HEK293T (cell line): ENCODE data around the gene MPV17.
"Not testable (repeated sequence)": the region's sequence is repeated elsewhere in the genome, so short reads cannot be mapped to it uniquely, and the experiment has no call there.

Experiments
- CTCF ChIA-PET: fragments of 350-600 bp; formaldehyde crosslinking; extraction: SDS; loops from one replicate; lab custom pipeline; 2021; ENCODE audit warnings: antibody characterized with exemption, inconsistent platforms; lab: Yijun Ruan, JAX
- POLR2A ChIA-PET: fragments of 350-600 bp; formaldehyde crosslinking; extraction: SDS; loops from one replicate; lab custom pipeline; 2020; ENCODE audit warnings: antibody characterized with exemption, inconsistent platforms; lab: Yijun Ruan, JAX
- DNase-seq: peaks from one replicate; pipeline ENCODE4 v3.0.0; 2012; ENCODE audit warnings: mixed read lengths; ENCODE audit errors: extremely low spot score
- ARNT ChIP-seq: fragments of 450-650 bp; IDR thresholded peaks from 2 replicates; pipeline ENCODE4 v1.6.1; 2017; ENCODE audit warnings: mild to moderate bottlenecking
- BHLHE40 ChIP-seq: fragments of 450-650 bp; IDR thresholded peaks from 2 replicates; pipeline ENCODE4 v1.6.1; 2016; ENCODE audit warnings: mild to moderate bottlenecking, moderate library complexity, borderline replicate concordance
- CTBP1 ChIP-seq: fragments of 450-650 bp; IDR thresholded peaks from 2 replicates; pipeline ENCODE4 v1.6.1; 2016; ENCODE audit warnings: borderline replicate concordance
- ELF4 ChIP-seq: fragments of 450-650 bp; IDR thresholded peaks from 2 replicates; pipeline ENCODE4 v1.6.1; 2017; ENCODE audit warnings: antibody characterized with exemption
- FOXA1 ChIP-seq: fragments of 450-650 bp; IDR thresholded peaks from 2 replicates; pipeline ENCODE4 v1.6.1; 2016; ENCODE audit warnings: mild to moderate bottlenecking
- FOXK2 ChIP-seq: fragments of 450-650 bp; IDR thresholded peaks from 2 replicates; pipeline ENCODE4 v1.6.1; 2016; ENCODE audit warnings: mild to moderate bottlenecking
- FOXM1 ChIP-seq: fragments of 450-650 bp; IDR thresholded peaks from 2 replicates; pipeline ENCODE4 v1.6.1; 2017; ENCODE audit warnings: mild to moderate bottlenecking, borderline replicate concordance
- HDGF ChIP-seq: fragments of 450-650 bp; IDR thresholded peaks from 2 replicates; pipeline ENCODE4 v1.6.1; 2017; ENCODE audit warnings: antibody characterized with exemption, borderline replicate concordance
- L3MBTL2 ChIP-seq: fragments of 450-650 bp; conservative IDR thresholded peaks from 2 replicates; pipeline ENCODE4 v1.6.1; 2016; ENCODE audit warnings: mild to moderate bottlenecking
- LEF1 ChIP-seq: fragments of 450-650 bp; IDR thresholded peaks from 2 replicates; pipeline ENCODE4 v1.6.1; 2017; ENCODE audit warnings: mild to moderate bottlenecking, borderline replicate concordance
- NFRKB ChIP-seq: fragments of 450-650 bp; IDR thresholded peaks from 2 replicates; pipeline ENCODE4 v1.6.1; 2016; ENCODE audit warnings: mild to moderate bottlenecking, moderate library complexity
- SP1 ChIP-seq: fragments of 450-650 bp; IDR thresholded peaks from 2 replicates; pipeline ENCODE4 v1.6.1; 2017
- SUZ12 ChIP-seq: fragments of 450-650 bp; IDR thresholded peaks from 2 replicates; pipeline ENCODE4 v1.6.1; 2016; ENCODE audit warnings: mild to moderate bottlenecking
- TARDBP ChIP-seq: fragments of 450-650 bp; IDR thresholded peaks from 2 replicates; pipeline ENCODE4 v1.6.1; 2016
- ZNF384 ChIP-seq: fragments of 450-650 bp; IDR thresholded peaks from 2 replicates; pipeline ENCODE4 v1.6.1; 2016
- TF ChIP-seq, protein P1 (sequence below): fragments of 450-650 bp; IDR thresholded peaks from 2 replicates; pipeline ENCODE4 v1.6.1; 2016

The MPV17 gene

DNA sequence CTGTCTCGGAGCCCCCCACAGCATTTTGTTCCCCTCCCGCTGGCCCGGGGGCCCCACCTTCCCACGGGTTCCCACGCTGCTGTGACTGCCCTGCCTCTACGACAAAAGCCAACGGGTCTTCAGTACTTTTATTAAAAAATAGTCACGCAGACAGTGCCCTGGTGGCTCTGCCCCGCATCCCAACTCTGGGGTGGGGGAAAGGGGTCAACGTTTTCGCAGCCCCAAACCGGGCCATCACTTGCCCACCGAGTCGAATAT lies 15.7 kb downstream of the MPV17 start:
- POLR2A ChIA-PET = no interaction called here
- CTCF ChIA-PET = no interaction called here
- no peak for DNase-seq
- TF ChIP-seq ELF4 (no peak), LEF1 (no peak), TARDBP (no peak), ARNT (no peak), CTBP1 (no peak), L3MBTL2 (no peak), HDGF (no peak), NFRKB (no peak), FOXM1 (no peak), BHLHE40 (no peak), FOXA1 (no peak), SUZ12 (no peak)
- TF ChIP-seq, protein P1, sequence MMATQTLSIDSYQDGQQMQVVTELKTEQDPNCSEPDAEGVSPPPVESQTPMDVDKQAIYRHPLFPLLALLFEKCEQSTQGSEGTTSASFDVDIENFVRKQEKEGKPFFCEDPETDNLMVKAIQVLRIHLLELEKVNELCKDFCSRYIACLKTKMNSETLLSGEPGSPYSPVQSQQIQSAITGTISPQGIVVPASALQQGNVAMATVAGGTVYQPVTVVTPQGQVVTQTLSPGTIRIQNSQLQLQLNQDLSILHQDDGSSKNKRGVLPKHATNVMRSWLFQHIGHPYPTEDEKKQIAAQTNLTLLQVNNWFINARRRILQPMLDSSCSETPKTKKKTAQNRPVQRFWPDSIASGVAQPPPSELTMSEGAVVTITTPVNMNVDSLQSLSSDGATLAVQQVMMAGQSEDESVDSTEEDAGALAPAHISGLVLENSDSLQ = no peak

DNA sequence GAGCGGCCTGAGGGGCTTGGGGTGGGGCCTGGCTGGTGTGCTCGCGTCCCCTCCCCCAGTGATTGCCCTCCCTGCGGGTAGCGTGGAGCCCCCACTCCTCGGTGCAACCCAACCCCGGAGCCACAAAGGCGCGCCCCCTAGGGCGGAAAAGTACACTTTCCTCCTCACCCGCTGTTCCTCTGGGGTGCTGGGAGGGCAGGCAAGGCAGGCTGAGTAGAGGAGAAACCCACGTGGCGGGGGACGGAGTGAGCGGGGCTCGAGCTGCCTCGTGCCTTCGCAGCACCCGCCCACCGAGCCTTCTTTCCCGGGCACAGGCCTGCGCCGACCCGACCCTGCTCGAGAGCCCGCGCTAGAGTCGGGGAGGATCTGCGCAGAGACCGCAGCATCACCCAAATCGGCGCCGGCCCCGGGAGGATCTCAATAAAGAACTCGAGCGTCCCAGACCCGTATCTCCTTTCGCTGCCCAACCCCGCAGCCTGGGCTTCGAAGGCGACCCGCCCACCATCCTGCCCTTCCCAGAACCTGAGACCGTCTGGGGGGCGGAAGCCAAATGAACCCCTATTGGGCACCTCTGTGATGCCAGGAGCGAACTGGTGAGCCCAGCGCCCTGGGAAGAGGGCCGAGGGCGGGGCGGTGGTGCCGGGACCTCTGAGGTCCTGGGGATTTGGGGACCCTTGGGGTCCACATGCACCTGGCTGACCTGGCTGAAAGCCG lies 16.2 kb downstream of the MPV17 start:
- POLR2A ChIA-PET = interaction anchor here (0.6 kb wide), 1 partner anchor 352 kb away, joined by 3 read pairs; no protein-coding TSS in a partner anchor
- CTCF ChIA-PET = no interaction called here
- no peak for DNase-seq
- TF ChIP-seq FOXM1 = no peak
- TF ChIP-seq SUZ12 = no peak
- TF ChIP-seq ARNT = no peak
- TF ChIP-seq BHLHE40 = no peak

DNA sequence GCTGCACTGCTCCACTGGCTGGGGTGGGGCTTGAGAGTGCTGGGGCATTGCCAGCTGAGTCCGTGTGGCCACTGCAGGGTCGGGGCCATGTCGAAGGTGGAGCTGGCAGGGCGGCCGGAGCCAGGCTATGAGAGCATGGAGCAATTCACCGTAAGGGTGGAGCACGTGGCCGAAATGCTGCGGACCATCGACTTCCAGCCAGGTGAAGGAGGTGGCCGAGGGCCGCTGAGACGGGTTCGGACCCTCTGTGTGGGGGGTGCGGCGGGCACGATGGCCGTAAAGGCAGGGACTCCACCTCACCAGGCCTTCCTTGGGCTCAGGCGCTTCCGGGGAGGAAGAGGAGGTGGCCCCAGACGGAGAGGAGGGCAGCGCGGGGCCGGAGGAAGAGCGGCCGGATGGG lies 16.8 kb downstream of the MPV17 start:
- TF ChIP-seq CTBP1 = no peak
- DNase-seq = no peak
- POLR2A ChIA-PET = interaction anchor here (0.6 kb wide), 1 partner anchor 351 kb away, joined by 3 read pairs; no protein-coding TSS in a partner anchor
- CTCF ChIA-PET = no interaction called here

DNA sequence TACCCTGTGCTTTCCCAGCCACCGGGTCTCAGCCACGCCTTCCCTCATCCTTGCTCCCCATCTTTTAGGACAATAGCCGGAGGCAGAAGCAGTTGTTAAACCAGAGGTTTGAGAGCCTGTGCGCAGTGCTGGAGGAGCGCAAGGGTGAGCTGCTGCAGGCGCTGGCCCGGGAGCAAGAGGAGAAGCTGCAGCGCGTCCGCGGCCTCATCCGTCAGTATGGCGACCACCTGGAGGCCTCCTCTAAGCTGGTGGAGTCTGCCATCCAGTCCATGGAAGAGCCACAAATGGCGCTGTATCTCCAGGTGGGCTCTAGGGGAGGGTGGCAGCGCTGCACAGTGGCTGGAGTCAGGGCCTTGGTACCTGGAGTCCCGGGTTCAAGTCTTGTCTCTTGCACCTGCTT lies 17.4 kb downstream of the MPV17 start:
- TF ChIP-seq ARNT = no peak
- no peak for TF ChIP-seq L3MBTL2
- no peak for TF ChIP-seq ZNF384
- CTCF ChIA-PET = no interaction called here
- POLR2A ChIA-PET = no interaction called here

DNA sequence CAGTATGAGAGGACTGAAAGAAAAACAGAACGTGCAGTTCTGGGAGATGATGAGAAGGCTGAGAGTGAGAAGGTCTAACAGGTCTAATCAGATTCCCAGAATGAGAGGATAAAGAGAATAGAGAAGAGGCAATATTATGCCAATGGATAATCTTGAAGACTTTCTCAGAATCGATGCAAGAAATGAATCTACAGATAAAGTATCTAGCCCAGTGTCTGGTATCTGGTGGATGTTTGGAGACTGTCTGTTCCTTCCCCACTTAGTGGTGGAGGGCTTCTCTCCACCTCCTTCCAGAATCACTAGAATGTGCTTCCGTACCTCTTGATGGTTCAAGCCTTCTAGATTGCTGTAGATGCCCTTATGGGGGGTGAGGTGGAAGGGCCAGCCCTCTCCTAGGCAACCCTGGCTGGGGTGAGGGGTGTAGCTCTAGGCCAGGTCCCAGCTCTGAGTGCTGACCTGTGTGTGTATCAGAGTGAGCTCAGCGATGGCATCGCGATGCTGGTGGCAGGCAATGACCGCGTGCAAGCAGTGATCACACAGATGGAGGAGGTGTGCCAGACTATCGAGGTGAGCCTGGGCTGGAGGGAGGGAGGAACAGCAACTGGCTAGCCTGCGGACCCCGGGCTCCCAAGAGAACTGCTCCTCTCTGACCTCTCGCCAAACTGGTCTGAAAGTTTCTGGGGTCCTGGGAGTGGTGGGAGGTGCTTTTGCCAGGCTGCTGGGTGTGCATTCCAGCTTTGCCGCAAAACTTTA lies 18.2 kb downstream of the MPV17 start:
- TF ChIP-seq FOXA1 (no peak), HDGF (no peak), NFRKB (no peak), L3MBTL2 (no peak), CTBP1 (no peak), SUZ12 (no peak), TARDBP (no peak), ELF4 (no peak), ARNT (no peak), ZNF384 (no peak), SP1 (no peak), FOXK2 (no peak), LEF1 (no peak), FOXM1 (no peak)
- TF ChIP-seq, protein P1 = no peak
- POLR2A ChIA-PET = no interaction called here
- DNase-seq = no peak
- CTCF ChIA-PET = interaction anchor here (0.6 kb wide), 1 partner anchor 257 kb away, joined by 3 read pairs; no protein-coding TSS in a partner anchor

More for the DNA sequence above, 17.4 kb downstream of the MPV17 start:
- no peak for DNase-seq

DNA sequence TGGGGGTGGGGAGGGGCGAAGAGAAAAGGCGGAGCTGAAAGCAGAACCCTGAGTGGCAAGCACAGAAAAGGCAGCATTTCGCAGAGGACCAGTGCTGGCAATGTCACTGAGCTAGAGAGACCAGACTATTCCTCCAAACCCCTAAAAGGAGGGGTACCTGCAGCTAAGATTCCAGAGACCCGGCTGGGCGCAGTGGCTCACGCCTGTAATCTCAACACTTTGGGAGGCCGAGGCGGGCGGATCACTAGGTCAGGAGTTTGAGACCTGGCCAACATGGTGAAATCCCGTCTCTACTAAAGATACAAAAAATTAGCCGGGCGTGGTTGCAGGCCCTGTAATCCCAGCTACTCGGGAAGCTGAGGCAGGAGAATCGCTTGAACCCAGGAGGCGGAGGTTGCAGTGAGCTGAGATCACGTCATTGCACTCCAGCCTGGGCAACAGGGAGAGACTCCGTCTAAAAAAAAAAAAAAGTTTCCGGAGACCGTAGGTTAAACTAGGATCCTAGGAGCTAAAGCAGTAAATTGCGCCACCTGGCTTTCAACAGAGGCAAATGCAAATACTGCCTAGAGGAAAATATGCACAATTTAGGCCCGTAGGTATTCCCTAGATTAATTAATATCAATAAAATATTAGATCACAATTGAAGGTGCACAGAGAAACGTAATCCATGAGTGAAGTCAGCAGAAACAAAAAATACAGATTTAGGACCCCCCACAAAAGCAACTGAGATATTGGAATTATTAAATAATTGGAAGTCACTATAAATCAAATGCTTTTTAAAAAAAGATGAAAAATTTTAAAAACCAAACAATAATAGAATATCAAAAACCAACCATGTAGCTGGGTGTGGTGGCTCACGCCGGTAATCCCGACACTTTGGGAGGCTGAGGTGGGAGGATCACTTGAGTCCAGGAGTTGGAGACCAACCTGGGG lies 19.5 kb downstream of the MPV17 start:
- ChIA-PET CTCF (interaction anchor here (0.6 to 3.4 kb wide), 24 partner anchors 10 to 258 kb away, joined by 3 to 28 read pairs (median 3); partner anchors contain the start of genes KHK and PREB), POLR2A (interaction anchor here (0.6 to 1.7 kb wide), 10 partner anchors 10 to 216 kb away, joined by 3 to 11 read pairs (median 4); partner anchors contain the start of genes GTF3C2, KHK, SLC30A3 and TRIM54)
- TF ChIP-seq, protein P1 = no peak
- TF ChIP-seq SP1 (no peak), ELF4 (no peak), ARNT (no peak), ZNF384 (peak; percentile 99)
- DNase-seq = peak; percentile 67

DNA sequence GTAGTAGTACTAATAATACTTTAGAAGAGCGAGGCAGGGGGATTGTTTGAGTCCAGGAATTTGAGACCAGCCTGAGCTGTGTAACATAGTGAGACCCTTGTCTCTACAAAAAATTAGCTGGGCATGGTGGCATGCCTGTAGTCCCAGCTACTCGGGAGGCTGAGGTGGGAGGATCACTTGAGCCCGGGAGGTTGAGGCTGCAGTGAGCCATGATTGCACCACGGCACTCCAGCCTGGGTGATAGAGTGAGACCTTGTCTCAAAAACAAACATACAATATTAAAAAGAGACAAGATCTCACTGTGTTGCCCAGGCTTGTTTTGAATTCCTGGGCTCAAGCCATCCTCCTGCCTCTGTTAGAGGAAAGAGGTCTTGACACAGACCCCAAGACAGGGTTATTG lies 22.3 kb downstream of the MPV17 start:
- ChIA-PET POLR2A (interaction anchor here (0.9 kb wide), 1 partner anchor 16 kb away, joined by 3 read pairs; no protein-coding TSS in a partner anchor), CTCF (interaction anchor here (1.3 to 3.4 kb wide), 2 partner anchors 8 to 21 kb away, joined by 4 to 28 read pairs; no protein-coding TSS in a partner anchor)
- not testable (repeated sequence) for DNase-seq
